SK-N-SH (cell line): ENCODE measurements around the gene CGAS. TPM values are rescaled to one million over a fixed set of nuclear protein-coding genes. Genes with fewer than 3 reads are reported as not detected.

Source experiments
- CTCF ChIA-PET: fragments of 300-600, 350-600 bp; formaldehyde crosslinking; extraction: SDS; loops from one replicate; lab custom pipeline; 2021; lab: Yijun Ruan, JAX
- POLR2A ChIA-PET: fragments of 350-600 bp; sonication (Branson Sonifier 250); formaldehyde crosslinking; extraction: SDS; loops from one replicate; lab custom pipeline; 2020; ENCODE audit warnings: antibody characterized with exemption, inconsistent platforms; lab: Yijun Ruan, JAX
- DNase-seq: peaks from one replicate; pipeline ENCODE4 v3.0.0; 2012
- H2AFZ ChIP-seq: fragments of 200-600 bp; sonication (generic); 2 replicates; pipeline ENCODE4 v1.8.1; 2016; ENCODE audit warnings: antibody characterized with exemption, mild to moderate bottlenecking, low read depth
- H3F3A ChIP-seq: fragments of 200-600 bp; sonication (generic); replicated peaks from 2 replicates; pipeline ENCODE3; 2016; ENCODE audit warnings: antibody characterized with exemption, mild to moderate bottlenecking; ENCODE audit not compliant: insufficient read depth
- H3K27ac ChIP-seq, 2 experiments: fragments of 200-500 bp in 1 of 2; fragments of 200-600 bp in 1 of 2; sonication (Bioruptor generic) in 1 of 2; sonication (generic), shearing (Covaris generic) in 1 of 2; 2 replicates each; pipeline versions ENCODE4 v1.5.1 to v1.6.1; 2014 to 2016; ENCODE audit warnings: low read depth in 2 of 2, inconsistent platforms in 1 of 2, low read length in 1 of 2, mild to moderate bottlenecking in 1 of 2, mixed read lengths in 1 of 2
- H3K27me3 ChIP-seq: fragments of 200-600 bp; sonication (generic), shearing (Covaris generic); 2 replicates; pipeline ENCODE4 v1.6.1; 2016; ENCODE audit warnings: mixed run types; ENCODE audit not compliant: insufficient read depth
- H3K36me3 ChIP-seq, 2 experiments: fragments of 200-500 bp in 1 of 2; fragments of 200-600 bp in 1 of 2; sonication (Bioruptor generic) in 1 of 2; sonication (generic) in 1 of 2; replicated peaks in 1 of 2; 2 replicates each; pipeline versions ENCODE3 to v1.5.1; 2014 to 2016; ENCODE audit warnings: low read length in 1 of 2, mild to moderate bottlenecking in 1 of 2; ENCODE audit not compliant: insufficient read depth in 2 of 2, control insufficient read depth in 1 of 2
- H3K4me1 ChIP-seq, 2 experiments: fragments of 200-500 bp in 1 of 2; fragments of 200-600 bp in 1 of 2; sonication (Bioruptor generic) in 1 of 2; sonication (generic), shearing (Covaris generic) in 1 of 2; 2 replicates each; pipeline versions ENCODE4 v1.5.1 to v1.6.1; 2014 to 2016; ENCODE audit warnings: low read depth in 1 of 2, low read length in 1 of 2, mixed run types in 1 of 2; ENCODE audit not compliant: insufficient read depth in 2 of 2, control insufficient read depth in 1 of 2
- H3K4me2 ChIP-seq: fragments of 200-600 bp; sonication (generic), shearing (Covaris generic); 2 replicates; pipeline ENCODE4 v1.6.1; 2017; ENCODE audit warnings: mixed run types
- H3K4me3 ChIP-seq, 2 experiments: fragments of 200-500 bp in 1 of 2; fragments of 200-600 bp in 1 of 2; sonication (Bioruptor generic) in 1 of 2; sonication (generic), shearing (Covaris generic) in 1 of 2; 2 replicates each; pipeline versions ENCODE4 v1.5.1 to v1.8.1; 2014 to 2016; ENCODE audit warnings: low read depth in 2 of 2, inconsistent platforms in 1 of 2, low read length in 1 of 2, mild to moderate bottlenecking in 1 of 2, mixed read lengths in 1 of 2, moderate library complexity in 1 of 2
- H3K79me2 ChIP-seq: fragments of 200-600 bp; sonication (generic); 2 replicates; pipeline ENCODE4 v1.8.1; 2017; ENCODE audit warnings: mild to moderate bottlenecking; ENCODE audit not compliant: insufficient read depth
- H3K9ac ChIP-seq: fragments of 200-600 bp; sonication (generic); 2 replicates; pipeline ENCODE4 v1.6.1; 2017; ENCODE audit warnings: mixed run types
- H3K9me2 ChIP-seq: fragments of 200-600 bp; sonication (generic); 2 replicates; pipeline ENCODE4 v1.6.1; 2017; ENCODE audit warnings: mixed run types
- H3K9me3 ChIP-seq: fragments of 200-600 bp; sonication (generic); 2 replicates; pipeline ENCODE4 v1.6.1; 2017; ENCODE audit warnings: mixed run types, mild to moderate bottlenecking, moderate library complexity
- H4K20me1 ChIP-seq: fragments of 200-600 bp; sonication (generic); 2 replicates; pipeline ENCODE4 v1.6.1; 2017; ENCODE audit warnings: mild to moderate bottlenecking, mixed run types; ENCODE audit not compliant: insufficient read depth
- CTCF ChIP-seq: fragments of 200-600 bp; sonication (generic); IDR thresholded peaks from 2 replicates; pipeline ENCODE4 v1.6.1; 2017; ENCODE audit warnings: antibody characterized with exemption, mild to moderate bottlenecking, moderate library complexity
- EP300 ChIP-seq, 2 experiments: IDR thresholded peaks; 2 replicates each; pipeline versions ENCODE4 v1.4.0 to v1.6.1; 2012; ENCODE audit warnings: borderline replicate concordance in 1 of 2, low read depth in 1 of 2, low read length in 1 of 2
- EZH2phosphoT487 ChIP-seq: fragments of 200-600 bp; sonication (generic); IDR thresholded peaks from 2 replicates; pipeline ENCODE4 v1.6.1; 2017; ENCODE audit warnings: low read depth, mixed run types, mild to moderate bottlenecking, antibody characterized with exemption, moderate library complexity, borderline replicate concordance
- FOXJ3 ChIP-seq: sonication (generic); formaldehyde crosslinking; IDR thresholded peaks from 2 replicates; pipeline ENCODE4 v1.5.1; 2020; ENCODE audit warnings: mild to moderate bottlenecking, missing genetic modification reagents
- FOXM1 ChIP-seq: IDR thresholded peaks from 2 replicates; pipeline ENCODE4 v1.4.0; 2012; ENCODE audit warnings: low read depth, mild to moderate bottlenecking
- GABPA ChIP-seq: IDR thresholded peaks from 2 replicates; pipeline ENCODE4 v1.4.0; 2012; ENCODE audit warnings: low read depth, mild to moderate bottlenecking
- GATA2 ChIP-seq: sonication (generic); formaldehyde crosslinking; IDR thresholded peaks from 2 replicates; pipeline ENCODE4 v1.5.0; 2020; ENCODE audit warnings: mild to moderate bottlenecking, missing genetic modification reagents
- IRF3 ChIP-seq: fragments of 150-350 bp; IDR thresholded peaks from 2 replicates; pipeline ENCODE4 v1.6.1; 2016; ENCODE audit warnings: mild to moderate bottlenecking, low read depth, low read length
- JUND ChIP-seq: IDR thresholded peaks from 2 replicates; pipeline ENCODE4 v1.4.0; 2012
- NFIC ChIP-seq: IDR thresholded peaks from 2 replicates; pipeline ENCODE4 v1.4.0; 2012; ENCODE audit warnings: borderline replicate concordance
- RAD21 ChIP-seq: IDR thresholded peaks from 2 replicates; pipeline ENCODE4 v1.6.1; 2012; ENCODE audit warnings: mild to moderate bottlenecking, low read length
- SIN3A ChIP-seq: IDR thresholded peaks from 2 replicates; pipeline ENCODE4 v1.6.1; 2012; ENCODE audit warnings: low read depth, mild to moderate bottlenecking, low read length, moderate library complexity, borderline replicate concordance
- SMC3 ChIP-seq: IDR thresholded peaks from 2 replicates; pipeline ENCODE4 v1.6.1; 2012; ENCODE audit warnings: low read depth, low read length, improper control_type of control experiment
- TAF1 ChIP-seq: IDR thresholded peaks from 2 replicates; pipeline ENCODE4 v1.6.1; 2012; ENCODE audit warnings: low read depth, mild to moderate bottlenecking, low read length, moderate library complexity, borderline replicate concordance
- YY1 ChIP-seq: IDR thresholded peaks from 2 replicates; pipeline ENCODE4 v1.4.0; 2012; ENCODE audit warnings: low read depth, mild to moderate bottlenecking
- WGBS: methylation state at CpG from one replicate; pipeline ENCODE4 v1.1.6; 2017; ENCODE audit warnings: low lambda C conversion rate; 5-methylcytosine and 5-hydroxymethylcytosine counted together
- polyA plus RNA-seq, 3 experiments: library from polyadenylated mRNA; depleted of rRNA; stranded (reverse); fragments of >200 nt; gene quantifications; 2 replicates each; pipeline ENCODE4 v1.2.3, GENCODE V29; 2012
- TF ChIP-seq, protein P1 (sequence below): IDR thresholded peaks from 2 replicates; pipeline ENCODE4 v1.4.0; 2012; ENCODE audit warnings: low read depth
- TF ChIP-seq, protein P2 (sequence below): IDR thresholded peaks from 2 replicates; pipeline ENCODE4 v1.4.0; 2012; ENCODE audit warnings: low read depth, borderline replicate concordance
- TF ChIP-seq, protein P3 (sequence below): IDR thresholded peaks from 2 replicates; pipeline ENCODE4 v1.6.1; 2012; ENCODE audit warnings: mild to moderate bottlenecking, low read depth, low read length, moderate library complexity
- TF ChIP-seq, protein P4 (sequence below): IDR thresholded peaks from 2 replicates; pipeline ENCODE4 v1.4.0; 2012; ENCODE audit warnings: low read depth, borderline replicate concordance

CGAS gene
- polyA plus RNA-seq, 1 of the 3 experiments (the other 2 are of a cell fraction) = 0.02 TPM

- TF ChIP-seq EZH2phosphoT487 (no peak), GATA2 (CRISPR knock-in tag) (no peak), CTCF (no peak), FOXJ3 (no peak), JUND (no peak), TAF1 (no peak), SMC3 (no peak)
- TF ChIP-seq, protein P1, sequence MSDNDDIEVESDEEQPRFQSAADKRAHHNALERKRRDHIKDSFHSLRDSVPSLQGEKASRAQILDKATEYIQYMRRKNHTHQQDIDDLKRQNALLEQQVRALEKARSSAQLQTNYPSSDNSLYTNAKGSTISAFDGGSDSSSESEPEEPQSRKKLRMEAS = no peak
- TF ChIP-seq, protein P2, sequence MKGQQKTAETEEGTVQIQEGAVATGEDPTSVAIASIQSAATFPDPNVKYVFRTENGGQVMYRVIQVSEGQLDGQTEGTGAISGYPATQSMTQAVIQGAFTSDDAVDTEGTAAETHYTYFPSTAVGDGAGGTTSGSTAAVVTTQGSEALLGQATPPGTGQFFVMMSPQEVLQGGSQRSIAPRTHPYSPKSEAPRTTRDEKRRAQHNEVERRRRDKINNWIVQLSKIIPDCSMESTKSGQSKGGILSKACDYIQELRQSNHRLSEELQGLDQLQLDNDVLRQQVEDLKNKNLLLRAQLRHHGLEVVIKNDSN = no peak
- TF ChIP-seq, all 33 proteins: peak for 0
Observed at GRCh38 chr6:73388433-73388799, 63.7 kb downstream of the CGAS start (continued).

GRCh38 chr6:73382462-73383113, 69.5 kb downstream of the CGAS start:
- Histone ChIP-seq H3K27ac (no peak overlapping the region), H3K4me1 (no peaks in the 10 kb centered on the region), H3K79me2 (no peaks in the 10 kb centered on the region), H2AFZ (no peak overlapping the region), H3K36me3 (no peaks in the 10 kb centered on the region), H3K9me3 (no peaks in the 10 kb centered on the region), H3F3A (no peaks in the 10 kb centered on the region), H3K9me2 (no peaks in the 10 kb centered on the region), H3K27me3 (no peaks in the 10 kb centered on the region), H3K4me2 (no peak overlapping the region), H3K4me3 (no peak overlapping the region), H3K9ac (no peak overlapping the region), H4K20me1 (no peaks in the 10 kb centered on the region)
- POLR2A ChIA-PET = no interaction called here
- CTCF ChIA-PET = no interaction called here
- WGBS = 79% methylated on average over 6 of the region's 6 CpGs
- DNase-seq = no peak
- TF ChIP-seq YY1 (no peak), NFIC (no peak), FOXM1 (no peak), SIN3A (no peak), RAD21 (no peak), GABPA (no peak), SMC3 (no peak), TAF1 (no peak), IRF3 (no peak), EZH2phosphoT487 (no peak), EP300 (IDR thresholded peaks at IDR 0.05; ENCODE audit: borderline replicate concordance in 1 of 2, low read depth in 1 of 2, low read length in 1 of 2) (no peak)
- TF ChIP-seq, protein P3, sequence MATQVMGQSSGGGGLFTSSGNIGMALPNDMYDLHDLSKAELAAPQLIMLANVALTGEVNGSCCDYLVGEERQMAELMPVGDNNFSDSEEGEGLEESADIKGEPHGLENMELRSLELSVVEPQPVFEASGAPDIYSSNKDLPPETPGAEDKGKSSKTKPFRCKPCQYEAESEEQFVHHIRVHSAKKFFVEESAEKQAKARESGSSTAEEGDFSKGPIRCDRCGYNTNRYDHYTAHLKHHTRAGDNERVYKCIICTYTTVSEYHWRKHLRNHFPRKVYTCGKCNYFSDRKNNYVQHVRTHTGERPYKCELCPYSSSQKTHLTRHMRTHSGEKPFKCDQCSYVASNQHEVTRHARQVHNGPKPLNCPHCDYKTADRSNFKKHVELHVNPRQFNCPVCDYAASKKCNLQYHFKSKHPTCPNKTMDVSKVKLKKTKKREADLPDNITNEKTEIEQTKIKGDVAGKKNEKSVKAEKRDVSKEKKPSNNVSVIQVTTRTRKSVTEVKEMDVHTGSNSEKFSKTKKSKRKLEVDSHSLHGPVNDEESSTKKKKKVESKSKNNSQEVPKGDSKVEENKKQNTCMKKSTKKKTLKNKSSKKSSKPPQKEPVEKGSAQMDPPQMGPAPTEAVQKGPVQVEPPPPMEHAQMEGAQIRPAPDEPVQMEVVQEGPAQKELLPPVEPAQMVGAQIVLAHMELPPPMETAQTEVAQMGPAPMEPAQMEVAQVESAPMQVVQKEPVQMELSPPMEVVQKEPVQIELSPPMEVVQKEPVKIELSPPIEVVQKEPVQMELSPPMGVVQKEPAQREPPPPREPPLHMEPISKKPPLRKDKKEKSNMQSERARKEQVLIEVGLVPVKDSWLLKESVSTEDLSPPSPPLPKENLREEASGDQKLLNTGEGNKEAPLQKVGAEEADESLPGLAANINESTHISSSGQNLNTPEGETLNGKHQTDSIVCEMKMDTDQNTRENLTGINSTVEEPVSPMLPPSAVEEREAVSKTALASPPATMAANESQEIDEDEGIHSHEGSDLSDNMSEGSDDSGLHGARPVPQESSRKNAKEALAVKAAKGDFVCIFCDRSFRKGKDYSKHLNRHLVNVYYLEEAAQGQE = no peak
- TF ChIP-seq, protein P4, sequence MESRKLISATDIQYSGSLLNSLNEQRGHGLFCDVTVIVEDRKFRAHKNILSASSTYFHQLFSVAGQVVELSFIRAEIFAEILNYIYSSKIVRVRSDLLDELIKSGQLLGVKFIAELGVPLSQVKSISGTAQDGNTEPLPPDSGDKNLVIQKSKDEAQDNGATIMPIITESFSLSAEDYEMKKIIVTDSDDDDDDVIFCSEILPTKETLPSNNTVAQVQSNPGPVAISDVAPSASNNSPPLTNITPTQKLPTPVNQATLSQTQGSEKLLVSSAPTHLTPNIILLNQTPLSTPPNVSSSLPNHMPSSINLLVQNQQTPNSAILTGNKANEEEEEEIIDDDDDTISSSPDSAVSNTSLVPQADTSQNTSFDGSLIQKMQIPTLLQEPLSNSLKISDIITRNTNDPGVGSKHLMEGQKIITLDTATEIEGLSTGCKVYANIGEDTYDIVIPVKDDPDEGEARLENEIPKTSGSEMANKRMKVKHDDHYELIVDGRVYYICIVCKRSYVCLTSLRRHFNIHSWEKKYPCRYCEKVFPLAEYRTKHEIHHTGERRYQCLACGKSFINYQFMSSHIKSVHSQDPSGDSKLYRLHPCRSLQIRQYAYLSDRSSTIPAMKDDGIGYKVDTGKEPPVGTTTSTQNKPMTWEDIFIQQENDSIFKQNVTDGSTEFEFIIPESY = no peak
- TF ChIP-seq, protein P2 = no peak
